Erythroblast (primary cell): ENCODE results near the gene P2RY6.

Source experiments
- GATA1 ChIP-seq: IDR thresholded peaks from 2 replicates; pipeline ENCODE4 v1.6.1; 2011; ENCODE audit warnings: low read depth, mild to moderate bottlenecking, control low read depth, low read length, moderate library complexity
- POLR2A ChIP-seq: IDR thresholded peaks from 2 replicates; pipeline ENCODE4 v1.6.1; 2011; ENCODE audit warnings: mild to moderate bottlenecking, low read length

- TF ChIP-seq POLR2A, result no peak
- no peak for TF ChIP-seq GATA1
Observed at GRCh38 chr11:73241300-73241699, 30.8 kb upstream of the P2RY6 start.
